ENCODE results near the gene SPRY4. TPM values are rescaled to one million over a fixed set of nuclear protein-coding genes. Genes with fewer than 3 reads are reported as not detected.

Gene SPRY4
- total and polyA plus RNA-seq, 2 of the 4 experiments (the other 2 are of a cell fraction) = 8.4 to 21.0 TPM

DNA sequence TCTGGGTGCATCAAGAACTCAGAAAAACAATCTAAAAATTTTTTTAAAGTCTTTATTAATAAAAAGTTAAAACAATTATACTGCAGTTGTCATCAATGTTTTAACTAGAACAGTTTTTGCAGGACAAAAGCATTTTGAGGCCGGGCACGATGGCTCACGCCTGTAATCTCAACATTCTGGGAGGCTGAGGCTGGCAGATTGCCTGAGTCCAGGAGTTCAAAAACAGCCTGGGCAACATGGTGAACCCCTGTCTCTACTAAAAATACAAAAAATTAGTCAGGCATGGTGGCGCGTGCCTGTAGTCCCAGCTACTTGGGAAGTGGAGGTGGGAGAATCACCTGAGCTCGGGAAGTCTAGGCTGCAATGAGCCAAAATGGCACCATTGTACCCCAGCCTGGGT is 5.2 kb upstream of the SPRY4 start:
- Histone ChIP-seq H3K9ac (ENCODE audit: low read depth, low read length) (no peak overlapping the region), H3K4me1 (ENCODE audit: control insufficient read depth, insufficient read depth, low read length) (peaks cover 15% of the 10 kb centered on the region), H4K20me1 (ENCODE audit: insufficient read depth, low read length) (no peaks in the 10 kb centered on the region), H4K5ac (ENCODE audit: low read depth, low read length) (no peak overlapping the region), H3K4me2 (ENCODE audit: low read depth, low read length) (no peak overlapping the region), H3K56ac (ENCODE audit: extremely low read depth, insufficient read depth, low read length) (no peak overlapping the region), H3K4ac (ENCODE audit: low read depth, low read length) (no peak overlapping the region), H4K91ac (ENCODE audit: insufficient read depth, low read depth, low read length) (no peak overlapping the region), H4K8ac (ENCODE audit: low read depth in 2 of 2, low read length in 2 of 2) (no peak overlapping the region), H3K27ac (ENCODE audit: insufficient read depth, low read length) (no peak overlapping the region), H2AFZ (replicated peaks; ENCODE audit: low read length, poor library complexity) (no peak overlapping the region), H3K23ac (ENCODE audit: low read depth, low read length) (no peak overlapping the region), H3K4me3 (ENCODE audit: insufficient read depth, low read depth, low read length) (no peak overlapping the region), H2AK5ac (ENCODE audit: low read depth, low read length) (no peak overlapping the region), H3K36me3 (ENCODE audit: control insufficient read depth, insufficient read depth, low read length) (no peaks in the 10 kb centered on the region), H3K9me3 (ENCODE audit: control insufficient read depth, insufficient read depth, low read length) (no peaks in the 10 kb centered on the region), H3K27me3 (ENCODE audit: control insufficient read depth, insufficient read depth, low read length) (no peaks in the 10 kb centered on the region), H2BK5ac (ENCODE audit: low read depth, low read length, poor library complexity, severe bottlenecking) (no peak overlapping the region), H2BK20ac (ENCODE audit: low read depth, low read length) (no peak overlapping the region), H3K18ac (ENCODE audit: low read depth, low read length) (no peak overlapping the region), H3K79me1 (ENCODE audit: low read depth in 1 of 2, low read length in 2 of 2) (peaks cover 43 to 74% of the 10 kb centered on the region in 2 experiments), H3K14ac (replicated peaks; ENCODE audit: low read depth, low read length) (no peak overlapping the region), H2BK120ac (ENCODE audit: low read depth, low read length) (no peak overlapping the region), H2AK9ac (replicated peaks; ENCODE audit: low read depth, low read length, poor library complexity) (no peak overlapping the region), H2BK15ac (ENCODE audit: low read depth, low read length) (no peak overlapping the region), H3K9me1 (ENCODE audit: insufficient read depth, low read length) (peaks cover 9% of the 10 kb centered on the region)
- dilution Hi-C loops (cut with HindIII; ENCODE audit: low sequenced_read_pairs, unreplicated experiment) (no loop called here), intact Hi-C loops (cut with micrococcal nuclease) (no loop called here), in situ Hi-C loops (cut with MboI; ENCODE audit: low sequenced_read_pairs) (no loop called here)
- no peak for TF ChIP-seq RFX5 (IDR thresholded peaks at IDR 0.05; ENCODE audit: low read depth, low read length)
- no peak for TF ChIP-seq NFE2L2 (IDR thresholded peaks at IDR 0.05; ENCODE audit: low read depth, low read length)
- TF ChIP-seq POLR2A (IDR thresholded peaks at IDR 0.05; ENCODE audit: low read depth, low read length) = no peak
- no peak for TF ChIP-seq MAFK (IDR thresholded peaks at IDR 0.05; ENCODE audit: low read depth, low read length)
- TF ChIP-seq CEBPB (IDR thresholded peaks at IDR 0.05; ENCODE audit: low read depth, low read length) = no peak
- TF ChIP-seq RAD21 (IDR thresholded peaks at IDR 0.05; ENCODE audit: low read length) = no peak
- TF ChIP-seq, protein P1, sequence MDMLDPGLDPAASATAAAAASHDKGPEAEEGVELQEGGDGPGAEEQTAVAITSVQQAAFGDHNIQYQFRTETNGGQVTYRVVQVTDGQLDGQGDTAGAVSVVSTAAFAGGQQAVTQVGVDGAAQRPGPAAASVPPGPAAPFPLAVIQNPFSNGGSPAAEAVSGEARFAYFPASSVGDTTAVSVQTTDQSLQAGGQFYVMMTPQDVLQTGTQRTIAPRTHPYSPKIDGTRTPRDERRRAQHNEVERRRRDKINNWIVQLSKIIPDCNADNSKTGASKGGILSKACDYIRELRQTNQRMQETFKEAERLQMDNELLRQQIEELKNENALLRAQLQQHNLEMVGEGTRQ (IDR thresholded peaks at IDR 0.05; ENCODE audit: low read depth, low read length) = no peak
- TF ChIP-seq FOS (IDR thresholded peaks at IDR 0.05; ENCODE audit: low read depth, low read length) = no peak
- TF ChIP-seq RCOR1 (IDR thresholded peaks at IDR 0.05; ENCODE audit: insufficient replicate concordance, low read length) = no peak
- TF ChIP-seq, protein P2, sequence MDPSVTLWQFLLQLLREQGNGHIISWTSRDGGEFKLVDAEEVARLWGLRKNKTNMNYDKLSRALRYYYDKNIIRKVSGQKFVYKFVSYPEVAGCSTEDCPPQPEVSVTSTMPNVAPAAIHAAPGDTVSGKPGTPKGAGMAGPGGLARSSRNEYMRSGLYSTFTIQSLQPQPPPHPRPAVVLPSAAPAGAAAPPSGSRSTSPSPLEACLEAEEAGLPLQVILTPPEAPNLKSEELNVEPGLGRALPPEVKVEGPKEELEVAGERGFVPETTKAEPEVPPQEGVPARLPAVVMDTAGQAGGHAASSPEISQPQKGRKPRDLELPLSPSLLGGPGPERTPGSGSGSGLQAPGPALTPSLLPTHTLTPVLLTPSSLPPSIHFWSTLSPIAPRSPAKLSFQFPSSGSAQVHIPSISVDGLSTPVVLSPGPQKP (IDR thresholded peaks at IDR 0.05; ENCODE audit: borderline replicate concordance, low read depth, low read length) = no peak
- TF ChIP-seq, protein P3, sequence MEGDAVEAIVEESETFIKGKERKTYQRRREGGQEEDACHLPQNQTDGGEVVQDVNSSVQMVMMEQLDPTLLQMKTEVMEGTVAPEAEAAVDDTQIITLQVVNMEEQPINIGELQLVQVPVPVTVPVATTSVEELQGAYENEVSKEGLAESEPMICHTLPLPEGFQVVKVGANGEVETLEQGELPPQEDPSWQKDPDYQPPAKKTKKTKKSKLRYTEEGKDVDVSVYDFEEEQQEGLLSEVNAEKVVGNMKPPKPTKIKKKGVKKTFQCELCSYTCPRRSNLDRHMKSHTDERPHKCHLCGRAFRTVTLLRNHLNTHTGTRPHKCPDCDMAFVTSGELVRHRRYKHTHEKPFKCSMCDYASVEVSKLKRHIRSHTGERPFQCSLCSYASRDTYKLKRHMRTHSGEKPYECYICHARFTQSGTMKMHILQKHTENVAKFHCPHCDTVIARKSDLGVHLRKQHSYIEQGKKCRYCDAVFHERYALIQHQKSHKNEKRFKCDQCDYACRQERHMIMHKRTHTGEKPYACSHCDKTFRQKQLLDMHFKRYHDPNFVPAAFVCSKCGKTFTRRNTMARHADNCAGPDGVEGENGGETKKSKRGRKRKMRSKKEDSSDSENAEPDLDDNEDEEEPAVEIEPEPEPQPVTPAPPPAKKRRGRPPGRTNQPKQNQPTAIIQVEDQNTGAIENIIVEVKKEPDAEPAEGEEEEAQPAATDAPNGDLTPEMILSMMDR (conservative IDR thresholded peaks at IDR 0.05; ENCODE audit: low read depth, low read length) = no peak
- no peak for TF ChIP-seq SMC3 (IDR thresholded peaks at IDR 0.05; ENCODE audit: low read depth, low read length)
- TF ChIP-seq MXI1 (IDR thresholded peaks at IDR 0.05; ENCODE audit: borderline replicate concordance, low read depth, low read length) = no peak
- no peak for TF ChIP-seq BHLHE40 (IDR thresholded peaks at IDR 0.05; ENCODE audit: low read depth, low read length)
- TF ChIP-seq MAZ (IDR thresholded peaks at IDR 0.05; ENCODE audit: borderline replicate concordance, low read depth, low read length) = no peak
- no peak for TF ChIP-seq CHD1 (IDR thresholded peaks at IDR 0.05; ENCODE audit: low read depth, low read length)
- POLR2A ChIA-PET (ENCODE audit: unreplicated experiment) = no interaction called here
- CTCF ChIA-PET = interaction anchor here (1.1 kb wide), 1 partner anchor 96 kb away, joined by 4 read pairs; no protein-coding TSS in a partner anchor
- BruUV-seq (replicated peaks) = no TSS peak
- ATAC-seq (ENCODE audit: low read depth) (no peak), DNase-seq (no peak)
- WGBS, 2 experiments (ENCODE audit: extremely low coverage in 2 of 2, insufficient read length in 1 of 2) = 92% methylated on average over 4 of the region's 6 CpGs; no CpG with 5 or more reads in 1 of the 2 experiments

All from IMR-90 (cell line).